NOMO-1 treated with DMSO at 0.1 percent for 48 hours (cell line): ENCODE results near the gene TRNT1.

Experiments used
- DNase-seq: peaks from one replicate; lab custom pipeline; 2025; ENCODE audit not compliant: unreplicated experiment; lab: John Stamatoyannopoulos, UW

TRNT1 gene

GRCh38 chr3:3126477-3127431, at the start of gene TRNT1:
Gene TRNT1, plus strand, starts transcription at chr3:3126940. Its CDS starts 2,101 bp downstream, at chr3:3129041.
- peak; percentile 85 for DNase-seq

GRCh38 chr3:3080309-3080708, 46.4 kb upstream of the TRNT1 start:
- no peak for DNase-seq

- no peak for DNase-seq
These were observed 45.1 kb upstream of the TRNT1 start for GRCh38 chr3:3081381-3082233.

DNA sequence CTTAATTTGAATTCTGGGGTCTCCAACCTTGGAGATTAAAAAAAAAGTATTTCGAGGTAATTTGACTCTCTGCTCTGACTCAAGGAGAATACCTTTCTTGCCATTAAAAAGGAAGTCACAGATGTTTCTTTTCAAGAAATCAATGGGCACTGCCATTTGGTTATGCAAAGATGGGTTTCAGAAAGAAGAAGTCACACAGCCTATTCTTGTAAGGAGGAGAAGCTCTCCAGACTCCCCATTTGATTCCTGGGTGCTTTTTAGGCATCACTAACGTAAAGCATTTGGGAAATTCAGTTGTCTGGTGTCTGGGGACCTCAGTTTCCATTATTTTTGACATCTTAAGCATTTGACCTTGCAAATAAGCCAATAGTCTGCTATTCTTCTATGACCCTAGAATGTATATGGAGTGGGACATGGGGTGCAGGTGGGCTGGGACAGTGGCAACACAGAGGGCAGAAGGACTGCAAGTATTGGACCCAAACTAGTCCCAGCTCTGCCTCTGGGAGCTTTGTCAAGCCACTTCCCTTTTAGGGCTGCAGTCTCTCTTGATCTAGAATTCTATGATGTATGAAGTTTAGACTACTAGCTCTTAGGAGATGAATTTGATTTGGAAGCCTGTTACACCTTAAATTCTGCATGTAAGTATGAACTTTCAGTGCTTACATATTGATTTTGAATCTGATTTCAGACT, 44.4 kb upstream of the TRNT1 start:
- DNase-seq: no peak

- no peak for DNase-seq
These were observed 41.9 kb upstream of the TRNT1 start for GRCh38 chr3:3084890-3085289.

GRCh38 chr3:3085782-3086181, 41.0 kb upstream of the TRNT1 start:
- no peak for DNase-seq

- DNase-seq: peak; percentile 59
These were observed 40.5 kb upstream of the TRNT1 start for GRCh38 chr3:3086239-3086638.

GRCh38 chr3:3087279-3087678, 39.5 kb upstream of the TRNT1 start:
- DNase-seq: no peak

GRCh38 chr3:3087716-3088465, 38.8 kb upstream of the TRNT1 start:
- DNase-seq: no peak

- DNase-seq: peak; percentile 59
These were observed 37.7 kb upstream of the TRNT1 start for GRCh38 chr3:3089017-3089416.

DNA sequence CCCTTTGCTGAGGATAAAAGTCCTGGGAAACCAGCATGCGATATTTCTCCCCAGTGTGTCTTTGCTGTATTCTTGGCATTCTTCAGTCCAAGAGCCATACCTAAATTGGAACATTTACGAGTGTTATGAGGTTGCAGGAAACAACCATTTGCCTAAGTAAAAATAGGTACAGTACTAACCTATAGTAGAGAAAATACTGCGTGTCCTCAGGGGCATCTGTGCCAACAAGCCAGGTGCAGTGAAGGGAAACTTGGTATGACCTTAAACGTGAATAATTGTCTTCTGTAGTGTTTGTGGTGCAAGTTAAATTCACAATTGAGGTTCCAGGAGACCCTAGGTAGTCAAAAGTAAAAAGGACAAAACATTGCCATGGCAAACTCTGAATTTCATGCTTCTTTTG, 28.8 kb upstream of the TRNT1 start:
- no peak for DNase-seq

GRCh38 chr3:3101660-3102458, 24.9 kb upstream of the TRNT1 start:
- DNase-seq: no peak

- DNase-seq: no peak
These were observed 24.0 kb upstream of the TRNT1 start for GRCh38 chr3:3102751-3103150.

- DNase-seq: no peak
These were observed 21.5 kb upstream of the TRNT1 start for GRCh38 chr3:3105246-3105645.

GRCh38 chr3:3105815-3106214, 20.9 kb upstream of the TRNT1 start:
- DNase-seq: no peak

DNA sequence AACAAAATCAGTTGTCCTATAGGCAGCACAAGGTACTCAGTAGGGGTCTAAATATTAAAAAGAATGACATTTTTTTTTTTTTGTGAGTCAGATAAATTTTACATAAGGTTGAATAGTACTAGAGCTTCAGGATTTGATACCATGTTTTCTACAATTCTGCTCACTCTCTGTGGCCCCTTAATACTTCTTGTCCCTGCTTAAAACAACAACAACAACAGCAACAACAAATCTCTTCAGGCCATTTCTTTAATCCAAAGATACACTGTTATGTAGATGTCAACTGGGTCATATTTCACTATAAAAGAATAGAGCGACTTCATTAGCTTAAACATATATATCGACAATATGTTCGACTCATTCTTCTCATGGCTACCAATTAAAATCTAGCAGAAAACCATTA, 19.6 kb upstream of the TRNT1 start:
- no peak for DNase-seq

DNA sequence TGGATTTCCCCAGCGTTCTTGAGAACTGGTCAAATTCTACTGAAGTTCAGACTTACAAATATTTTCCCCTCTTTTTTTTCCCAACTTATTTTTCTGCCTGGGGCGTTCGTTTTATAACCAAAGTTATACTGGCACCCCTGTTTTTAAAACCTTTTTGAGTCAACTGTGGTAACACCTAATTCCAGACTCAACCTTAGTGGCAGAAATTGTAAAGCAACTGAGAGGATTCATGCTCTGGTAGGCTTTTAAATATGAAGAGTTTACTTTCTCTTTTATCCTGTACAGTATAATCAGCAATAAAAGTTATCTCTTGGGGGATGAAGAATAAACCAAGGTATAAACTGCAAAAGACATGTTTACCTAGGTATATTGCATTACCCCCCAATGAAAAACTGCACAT, 18.9 kb upstream of the TRNT1 start:
- DNase-seq: no peak

- no peak for DNase-seq
These were observed 17.1 kb upstream of the TRNT1 start for GRCh38 chr3:3109407-3110298.

- DNase-seq: no peak
These were observed 16.5 kb upstream of the TRNT1 start, which contains the start of gene IL5RA for GRCh38 chr3:3110299-3110630. Gene IL5RA, minus strand, starts transcription at chr3:3110374. Its CDS starts 5,390 bp downstream, at chr3:3104984.
